ENCODE results near the gene FAM174A. TPM values are rescaled to one million over a fixed set of nuclear protein-coding genes. Genes with fewer than 3 reads are reported as not detected.

The FAM174A gene
- total RNA-seq, 3 donors from 2014 or later (not counting 1 experiment from before 2014, with no cell fraction given), result 10.2 to 13.0 (median 10.4) TPM

- intact Hi-C loops (cut with micrococcal nuclease), result no loop called here
- H3K27me3 Mint-ChIP-seq (ENCODE audit: low read depth in 2 of 2), result peaks cover 8 to 19% of the 10 kb centered on the region in 2 donors
- no peak overlapping the region for H3K4me3 ChIP-seq (ENCODE audit: low read length)
- H3K36me3 Mint-ChIP-seq, result no peaks in the 10 kb centered on the region
- H3K9me3 ChIP-seq (ENCODE audit: control insufficient read depth, insufficient read depth, low read length), result no peaks in the 10 kb centered on the region
- no peak for ATAC-seq
- no peaks in the 10 kb centered on the region for H3K9me3 Mint-ChIP-seq
- DNase-seq, result no peak
- H3K27me3 ChIP-seq (ENCODE audit: control insufficient read depth, insufficient read depth, low read length), result peaks cover 2% of the 10 kb centered on the region
- TF ChIP-seq, protein P1, sequence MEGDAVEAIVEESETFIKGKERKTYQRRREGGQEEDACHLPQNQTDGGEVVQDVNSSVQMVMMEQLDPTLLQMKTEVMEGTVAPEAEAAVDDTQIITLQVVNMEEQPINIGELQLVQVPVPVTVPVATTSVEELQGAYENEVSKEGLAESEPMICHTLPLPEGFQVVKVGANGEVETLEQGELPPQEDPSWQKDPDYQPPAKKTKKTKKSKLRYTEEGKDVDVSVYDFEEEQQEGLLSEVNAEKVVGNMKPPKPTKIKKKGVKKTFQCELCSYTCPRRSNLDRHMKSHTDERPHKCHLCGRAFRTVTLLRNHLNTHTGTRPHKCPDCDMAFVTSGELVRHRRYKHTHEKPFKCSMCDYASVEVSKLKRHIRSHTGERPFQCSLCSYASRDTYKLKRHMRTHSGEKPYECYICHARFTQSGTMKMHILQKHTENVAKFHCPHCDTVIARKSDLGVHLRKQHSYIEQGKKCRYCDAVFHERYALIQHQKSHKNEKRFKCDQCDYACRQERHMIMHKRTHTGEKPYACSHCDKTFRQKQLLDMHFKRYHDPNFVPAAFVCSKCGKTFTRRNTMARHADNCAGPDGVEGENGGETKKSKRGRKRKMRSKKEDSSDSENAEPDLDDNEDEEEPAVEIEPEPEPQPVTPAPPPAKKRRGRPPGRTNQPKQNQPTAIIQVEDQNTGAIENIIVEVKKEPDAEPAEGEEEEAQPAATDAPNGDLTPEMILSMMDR (IDR thresholded peaks at IDR 0.05), result no peak
- WGBS (ENCODE audit: insufficient coverage), result 86% methylated on average over 2 of the region's 3 CpGs
- no peaks in the 10 kb centered on the region for H3K36me3 ChIP-seq (ENCODE audit: control insufficient read depth, insufficient read depth, low read length)
- H3K27ac Mint-ChIP-seq, result no peak overlapping the region
- no peak overlapping the region for H3K4me3 Mint-ChIP-seq
- no peak overlapping the region for H3K27ac ChIP-seq (ENCODE audit: low read length)
- no peaks in the 10 kb centered on the region for H3K4me1 ChIP-seq (ENCODE audit: control insufficient read depth, insufficient read depth, low read length)
- no peaks in the 10 kb centered on the region for H3K4me1 Mint-ChIP-seq
Observed at GRCh38 chr5:100616981-100617380, 81.8 kb downstream of the FAM174A start.

GRCh38 chr5:100623719-100624118, 88.5 kb downstream of the FAM174A start:
- peak in 1 of 2 donors; percentile 61 for DNase-seq
- H3K27ac ChIP-seq (ENCODE audit: low read length), result no peak overlapping the region
- no peak overlapping the region for H3K4me3 Mint-ChIP-seq

DNA sequence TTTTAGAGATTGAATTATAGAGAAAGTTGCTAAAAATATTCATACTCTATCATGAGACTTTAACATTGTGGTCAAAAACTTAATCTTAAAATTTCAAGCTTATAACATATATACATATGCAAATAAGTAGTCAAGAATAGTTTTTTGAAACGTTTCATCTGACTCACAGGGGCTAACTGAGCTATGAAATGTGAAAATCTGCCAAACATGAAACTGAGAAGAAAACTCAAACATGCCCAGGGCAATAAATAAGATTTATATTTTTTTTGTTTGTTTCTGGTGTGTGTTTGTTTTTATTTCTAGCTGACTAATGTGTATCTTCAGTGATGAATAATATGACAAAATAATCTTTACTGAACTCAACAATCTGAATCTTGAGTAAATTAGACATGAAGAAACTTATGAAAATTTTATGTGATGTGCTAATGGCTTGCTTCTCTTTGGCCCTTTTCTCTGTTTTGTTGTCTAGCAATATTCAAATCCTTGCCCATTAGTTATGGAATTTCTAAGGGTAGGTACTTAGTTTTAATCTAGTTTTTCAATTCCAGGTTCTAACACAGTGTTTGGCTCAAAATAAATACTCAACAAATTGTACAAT, 99.9 kb downstream of the FAM174A start:
- Mint-ChIP-seq H3K4me1 (no peaks in the 10 kb centered on the region), H3K27ac (no peak overlapping the region), H3K36me3 (no peaks in the 10 kb centered on the region), H3K4me3 (no peak overlapping the region), H3K27me3 (ENCODE audit: low read depth in 2 of 2) (peaks cover 0 to 4% of the 10 kb centered on the region in 2 donors), H3K9me3 (no peaks in the 10 kb centered on the region)
- no peaks in the 10 kb centered on the region for H3K4me1 ChIP-seq (ENCODE audit: control insufficient read depth, insufficient read depth, low read length)
- intact Hi-C loops (cut with micrococcal nuclease), result no loop called here
- TF ChIP-seq, protein P1 (IDR thresholded peaks at IDR 0.05), result no peak
- DNase-seq, result no peak
- H3K27ac ChIP-seq (ENCODE audit: low read length), result no peak overlapping the region
- no peak overlapping the region for H3K4me3 ChIP-seq (ENCODE audit: low read length)
- WGBS (ENCODE audit: insufficient coverage), result no CpG with 5 or more reads among the region's 1 CpG
- ATAC-seq, result no peak
- H3K27me3 ChIP-seq (ENCODE audit: control insufficient read depth, insufficient read depth, low read length), result no peaks in the 10 kb centered on the region
- no peaks in the 10 kb centered on the region for H3K9me3 ChIP-seq (ENCODE audit: control insufficient read depth, insufficient read depth, low read length)
- no peaks in the 10 kb centered on the region for H3K36me3 ChIP-seq (ENCODE audit: control insufficient read depth, insufficient read depth, low read length)

More at GRCh38 chr5:100623719-100624118, 88.5 kb downstream of the FAM174A start:
- Mint-ChIP-seq H3K36me3 (no peaks in the 10 kb centered on the region), H3K4me1 (no peaks in the 10 kb centered on the region), H3K27me3 (ENCODE audit: low read depth in 2 of 2) (no peaks in the 10 kb centered on the region), H3K9me3 (no peaks in the 10 kb centered on the region), H3K27ac (no peak overlapping the region)
- Histone ChIP-seq H3K27me3 (ENCODE audit: control insufficient read depth, insufficient read depth, low read length) (no peaks in the 10 kb centered on the region), H3K4me1 (ENCODE audit: control insufficient read depth, insufficient read depth, low read length) (no peaks in the 10 kb centered on the region), H3K9me3 (ENCODE audit: control insufficient read depth, insufficient read depth, low read length) (no peaks in the 10 kb centered on the region), H3K36me3 (ENCODE audit: control insufficient read depth, insufficient read depth, low read length) (no peaks in the 10 kb centered on the region), H3K4me3 (ENCODE audit: low read length) (no peak overlapping the region)
- peak; percentile 58 to 74 (median 62) for ATAC-seq
- intact Hi-C loops (cut with micrococcal nuclease), result loop anchor here (1.0 to 10.0 kb wide), 3 partner anchors 281 to 1599 kb away; partner anchors contain the start of gene ST8SIA4
- 19% methylated on average over 2 of the region's 2 CpGs for WGBS (ENCODE audit: insufficient coverage)
- TF ChIP-seq, protein P1 (IDR thresholded peaks at IDR 0.05), result peak; percentile 67
